Peyer's patch (tissue), 4 donors: ENCODE data around the gene PRICKLE4. TPM values are rescaled to one million over a fixed set of nuclear protein-coding genes. Genes with fewer than 3 reads are reported as not detected.

Source experiments
- DNase-seq, 3 donors: peaks; one replicate each; pipeline ENCODE4 v3.0.0-alpha.2; 2017 to 2019
- H3K27ac ChIP-seq, 4 donors: fragments of 200-600 bp; sonication (generic); one replicate each; pipeline ENCODE4 v1.5.1; 2016 to 2019
- H3K27me3 ChIP-seq, 2 donors: fragments of 200-600 bp; sonication (generic); one replicate each; pipeline ENCODE4 v1.5.1; 2019
- H3K36me3 ChIP-seq, 3 donors: fragments of 200-600 bp; sonication (generic); one replicate each; pipeline ENCODE4 v1.5.1; 2016 to 2019
- H3K4me1 ChIP-seq, 4 donors: fragments of 200-600 bp; sonication (generic); one replicate each; pipeline ENCODE4 v1.5.1; 2016 to 2019
- H3K4me3 ChIP-seq, 4 donors: fragments of 200-600 bp; sonication (generic); 1 replicate in 3 of 4; 2 replicates in 1 of 4; pipeline ENCODE4 v1.5.1; 2016 to 2019; ENCODE audit warnings: mild to moderate bottlenecking in 1 of 4
- H3K9me3 ChIP-seq, 4 donors: fragments of 200-600 bp; sonication (generic); one replicate each; pipeline ENCODE4 v1.5.1; 2016 to 2019; ENCODE audit warnings: mild to moderate bottlenecking in 1 of 4
- CTCF ChIP-seq, 6 experiments: fragments of 450-650 bp in 4 of 6; fragments of 200-600 bp in 2 of 6; sonication (generic) in 1 of 6; IDR thresholded peaks; one replicate each; pipeline ENCODE4 v1.5.1; 2017 to 2019; ENCODE audit warnings: antibody characterized with exemption in 6 of 6, mild to moderate bottlenecking in 3 of 6, moderate library complexity in 1 of 6
- POLR2A ChIP-seq, 2 donors: fragments of 450-650 bp; IDR thresholded peaks; one replicate each; pipeline ENCODE4 v1.5.1; 2017; ENCODE audit warnings: antibody characterized with exemption in 2 of 2, mild to moderate bottlenecking in 2 of 2, moderate library complexity in 2 of 2
- total RNA-seq, 4 donors: library from RNA; depleted of rRNA; stranded (reverse); fragments of >200 nt; gene quantifications; one replicate each; pipeline ENCODE4 v1.1.0, GENCODE V29; 2016

PRICKLE4 gene
- 10 to 100 TPM in 3 of 4 donors, 1 to 10 TPM in 1; 3.8 to 23.4 (median 16.8) TPM for total RNA-seq

- no peaks in the 10 kb centered on the region for H3K9me3 ChIP-seq
- no peaks in the 10 kb centered on the region for H3K27me3 ChIP-seq
- H3K27ac ChIP-seq = peak within 1 kb of the TSS; percentile 63 to 77 (median 72)
- H3K36me3 ChIP-seq = peaks cover 0 to 6% (median 0%) of the 10 kb centered on the region in 3 donors
- no peak for TF ChIP-seq POLR2A (IDR thresholded peaks at IDR 0.05)
- no peak for TF ChIP-seq CTCF (IDR thresholded peaks at IDR 0.05)
- H3K4me3 ChIP-seq = peak within 1 kb of the TSS; percentile 58 to 86 (median 67)
- peak in 2 of 3 donors; percentile 55 to 69 for DNase-seq
- H3K4me1 ChIP-seq = peaks cover 0 to 21% (median 3%) of the 10 kb centered on the region in 4 donors
These were observed at the start of gene PRICKLE4 for GRCh38 chr6:41780551-41781365. PRICKLE4 (plus strand) TSS chr6:41780782; CDS start chr6:41783474, 2,692 bp downstream.

GRCh38 chr6:41731561-41732086 lies 49.0 kb upstream of the PRICKLE4 start:
- H3K27me3 ChIP-seq = no peaks in the 10 kb centered on the region
- H3K27ac ChIP-seq = peak overlapping the region in 2 of 4 donors; percentile 96 to 99
- no peaks in the 10 kb centered on the region for H3K9me3 ChIP-seq
- no peak for DNase-seq
- no peak for TF ChIP-seq POLR2A (IDR thresholded peaks at IDR 0.05)
- TF ChIP-seq CTCF (IDR thresholded peaks at IDR 0.05) = no peak
- no peaks in the 10 kb centered on the region for H3K36me3 ChIP-seq
- H3K4me1 ChIP-seq = peaks cover 4 to 46% (median 11%) of the 10 kb centered on the region in 4 donors
- H3K4me3 ChIP-seq = peak overlapping the region in 2 of 4 donors; percentile 84 to 97

GRCh38 chr6:41732149-41732548 lies 48.4 kb upstream of the PRICKLE4 start:
- H3K9me3 ChIP-seq = no peaks in the 10 kb centered on the region
- H3K4me1 ChIP-seq = peaks cover 4 to 46% (median 11%) of the 10 kb centered on the region in 4 donors
- no peaks in the 10 kb centered on the region for H3K27me3 ChIP-seq
- TF ChIP-seq CTCF (IDR thresholded peaks at IDR 0.05) = no peak
- TF ChIP-seq POLR2A (IDR thresholded peaks at IDR 0.05) = no peak
- H3K36me3 ChIP-seq = no peaks in the 10 kb centered on the region
- H3K4me3 ChIP-seq = peak overlapping the region in 2 of 4 donors; percentile 84 to 97
- H3K27ac ChIP-seq = peak overlapping the region in 3 of 4 donors; percentile 96 to 99 (median 99)
- DNase-seq = no peak

- H3K4me1 ChIP-seq = peaks cover 4 to 45% (median 10%) of the 10 kb centered on the region in 4 donors
- H3K9me3 ChIP-seq = no peaks in the 10 kb centered on the region
- H3K4me3 ChIP-seq = peak overlapping the region; percentile 74 to 98 (median 90)
- DNase-seq = peak in 2 of 3 donors; percentile 79 to 86
- H3K36me3 ChIP-seq = no peaks in the 10 kb centered on the region
- no peaks in the 10 kb centered on the region for H3K27me3 ChIP-seq
- H3K27ac ChIP-seq = peak overlapping the region; percentile 94 to 99 (median 98)
- TF ChIP-seq CTCF (IDR thresholded peaks at IDR 0.05) (no peak), POLR2A (IDR thresholded peaks at IDR 0.05) (no peak)
These were observed 47.8 kb upstream of the PRICKLE4 start for GRCh38 chr6:41732591-41733359.

- Histone ChIP-seq H3K27me3 (no peaks in the 10 kb centered on the region), H3K4me1 (peaks cover 4 to 40% (median 9%) of the 10 kb centered on the region in 4 donors), H3K27ac (peak overlapping the region; percentile 94 to 99 (median 98)), H3K9me3 (no peaks in the 10 kb centered on the region), H3K4me3 (peak overlapping the region; percentile 74 to 98 (median 90)), H3K36me3 (no peaks in the 10 kb centered on the region)
- TF ChIP-seq CTCF (IDR thresholded peaks at IDR 0.05) = no peak
- no peak for TF ChIP-seq POLR2A (IDR thresholded peaks at IDR 0.05)
- no peak for DNase-seq
These were observed 47.2 kb upstream of the PRICKLE4 start for GRCh38 chr6:41733360-41733706.
